Type B pancreatic cell (in vitro differentiated cells): ENCODE measurements around the gene OR6J1. TPM values are rescaled to one million over a fixed set of nuclear protein-coding genes. Genes with fewer than 3 reads are reported as not detected.
A peak's percentile ranks its signal among the peaks of the same experiment; 100 is the strongest.

Experiments
- DNase-seq: peaks from one replicate; pipeline ENCODE4 v3.0.0; 2021; ENCODE audit warnings: mixed read lengths; ENCODE audit not compliant: unreplicated experiment; ENCODE audit errors: extremely low spot score
- H3K27ac Mint-ChIP-seq: 2 replicates; pipeline ENCODE4 v1.8.0; 2021; ENCODE audit warnings: mild to moderate bottlenecking, mixed read lengths
- H3K27me3 Mint-ChIP-seq: 2 replicates; pipeline ENCODE4 v1.8.0; 2021; ENCODE audit warnings: mixed read lengths
- H3K36me3 Mint-ChIP-seq: 2 replicates; pipeline ENCODE4 v1.8.0; 2021; ENCODE audit warnings: mixed read lengths
- H3K4me1 Mint-ChIP-seq: one replicate; pipeline ENCODE4 v1.8.0; 2021; ENCODE audit warnings: mixed read lengths; ENCODE audit not compliant: unreplicated experiment
- H3K4me3 Mint-ChIP-seq: 2 replicates; pipeline ENCODE4 v1.8.0; 2021; ENCODE audit warnings: mild to moderate bottlenecking, mixed read lengths
- H3K9me3 Mint-ChIP-seq: 2 replicates; pipeline ENCODE4 v1.8.0; 2021; ENCODE audit warnings: mixed read lengths
- total RNA-seq: library from RNA; stranded (reverse); gene quantifications from 2 replicates; pipeline ENCODE4 v1.2.1, GENCODE V29; 2021; ENCODE audit warnings: low replicate concordance
- TF ChIP-seq, protein P1 (sequence below): fragments of 200-600 bp; sonication (generic); conservative IDR thresholded peaks from 2 replicates; pipeline ENCODE4 v1.5.0; 2021; ENCODE audit warnings: antibody characterized with exemption, mild to moderate bottlenecking

OR6J1 gene
- total RNA-seq, 1 donor from 2014 or later = not detected

DNA sequence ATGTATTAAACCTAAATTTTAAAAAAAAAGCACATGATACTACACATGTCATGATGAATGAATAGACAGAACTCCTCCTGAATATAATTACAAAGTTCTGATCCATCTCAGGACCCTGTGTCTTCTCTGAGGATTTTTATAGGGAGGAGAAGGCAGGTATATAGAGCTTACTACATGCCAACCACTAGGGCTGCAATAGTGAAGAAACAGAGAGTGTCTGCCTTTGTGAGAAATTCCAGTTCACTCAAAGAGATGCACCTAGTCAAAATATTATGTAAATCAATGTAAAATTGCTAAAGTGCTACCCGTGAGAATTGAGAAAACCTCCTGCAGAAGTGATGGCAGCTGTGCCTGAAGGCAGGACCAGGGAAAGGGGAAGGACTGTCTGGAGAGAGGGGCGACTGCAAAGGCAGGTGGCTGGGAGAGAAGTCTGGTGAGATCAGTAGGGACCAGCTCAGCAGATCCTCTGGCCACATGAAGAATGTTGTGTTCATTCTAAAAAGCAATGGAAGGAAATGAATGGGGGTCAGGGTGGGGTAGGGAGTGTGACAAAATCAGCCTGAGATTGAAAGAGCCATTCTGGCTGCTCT lies 31.0 kb downstream of the OR6J1 start:
- H3K4me3 Mint-ChIP-seq = peak overlapping the region; percentile 75
- no peaks in the 10 kb centered on the region for H3K27me3 Mint-ChIP-seq
- no peak for DNase-seq
- H3K36me3 Mint-ChIP-seq = peaks cover 22% of the 10 kb centered on the region
- peak overlapping the region; percentile 98 for H3K27ac Mint-ChIP-seq
- TF ChIP-seq, protein P1, sequence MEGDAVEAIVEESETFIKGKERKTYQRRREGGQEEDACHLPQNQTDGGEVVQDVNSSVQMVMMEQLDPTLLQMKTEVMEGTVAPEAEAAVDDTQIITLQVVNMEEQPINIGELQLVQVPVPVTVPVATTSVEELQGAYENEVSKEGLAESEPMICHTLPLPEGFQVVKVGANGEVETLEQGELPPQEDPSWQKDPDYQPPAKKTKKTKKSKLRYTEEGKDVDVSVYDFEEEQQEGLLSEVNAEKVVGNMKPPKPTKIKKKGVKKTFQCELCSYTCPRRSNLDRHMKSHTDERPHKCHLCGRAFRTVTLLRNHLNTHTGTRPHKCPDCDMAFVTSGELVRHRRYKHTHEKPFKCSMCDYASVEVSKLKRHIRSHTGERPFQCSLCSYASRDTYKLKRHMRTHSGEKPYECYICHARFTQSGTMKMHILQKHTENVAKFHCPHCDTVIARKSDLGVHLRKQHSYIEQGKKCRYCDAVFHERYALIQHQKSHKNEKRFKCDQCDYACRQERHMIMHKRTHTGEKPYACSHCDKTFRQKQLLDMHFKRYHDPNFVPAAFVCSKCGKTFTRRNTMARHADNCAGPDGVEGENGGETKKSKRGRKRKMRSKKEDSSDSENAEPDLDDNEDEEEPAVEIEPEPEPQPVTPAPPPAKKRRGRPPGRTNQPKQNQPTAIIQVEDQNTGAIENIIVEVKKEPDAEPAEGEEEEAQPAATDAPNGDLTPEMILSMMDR = peak; percentile 34
- H3K9me3 Mint-ChIP-seq = no peaks in the 10 kb centered on the region
- peaks cover 15% of the 10 kb centered on the region for H3K4me1 Mint-ChIP-seq

DNA sequence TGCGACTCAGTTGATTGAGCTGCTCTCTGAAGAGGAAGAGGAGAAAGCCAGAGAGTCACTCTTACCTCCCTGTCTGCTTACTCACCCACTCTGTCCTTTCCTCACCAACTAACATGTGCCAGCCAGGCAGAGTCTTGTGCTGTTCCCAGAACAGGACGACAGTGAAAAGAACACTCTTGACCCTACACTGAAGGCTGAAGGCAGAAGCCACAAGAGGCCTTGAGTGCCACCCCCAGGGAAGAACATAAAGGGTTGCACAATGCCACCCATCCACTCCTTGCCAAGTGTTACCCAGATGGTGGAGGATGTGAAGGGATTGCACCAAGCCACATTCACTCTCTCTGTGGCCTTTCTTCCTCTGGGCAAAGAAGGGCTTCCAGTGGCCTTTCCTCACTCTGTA lies 33.2 kb downstream of the OR6J1 start:
- H3K27ac Mint-ChIP-seq = peak overlapping the region; percentile 39

DNA sequence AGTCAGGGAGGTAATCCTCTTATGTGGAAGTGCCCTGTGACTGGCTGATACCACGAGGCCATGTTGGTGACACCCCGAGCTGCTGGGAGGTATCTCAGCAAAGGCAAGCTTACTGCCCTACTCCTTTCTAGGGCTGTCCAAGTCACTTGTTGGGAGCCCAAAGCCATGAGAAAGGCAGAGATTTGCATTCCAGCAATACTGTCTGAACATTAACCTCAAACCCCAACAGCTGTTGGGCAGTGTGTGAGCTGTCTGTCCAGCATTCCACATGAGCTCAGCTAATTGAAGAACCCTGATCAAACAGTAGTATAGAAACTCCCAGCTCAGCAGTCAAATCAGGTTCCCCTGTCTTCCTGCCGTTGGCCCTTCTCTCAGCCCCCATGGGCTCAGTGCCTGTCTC lies 36.9 kb downstream of the OR6J1 start:
- H3K27ac Mint-ChIP-seq = no peak overlapping the region
- no peaks in the 10 kb centered on the region for H3K9me3 Mint-ChIP-seq
- H3K27me3 Mint-ChIP-seq = no peaks in the 10 kb centered on the region
- H3K36me3 Mint-ChIP-seq = peaks cover 46% of the 10 kb centered on the region
- TF ChIP-seq, protein P1 = no peak
- DNase-seq = no peak
- H3K4me3 Mint-ChIP-seq = no peak overlapping the region
- H3K4me1 Mint-ChIP-seq = peaks cover 9% of the 10 kb centered on the region

More for the DNA sequence above, 33.2 kb downstream of the OR6J1 start:
- no peak overlapping the region for H3K4me3 Mint-ChIP-seq
- H3K27me3 Mint-ChIP-seq = no peaks in the 10 kb centered on the region
- H3K9me3 Mint-ChIP-seq = no peaks in the 10 kb centered on the region
- no peak for DNase-seq
- H3K36me3 Mint-ChIP-seq = peaks cover 32% of the 10 kb centered on the region
- peaks cover 15% of the 10 kb centered on the region for H3K4me1 Mint-ChIP-seq
- TF ChIP-seq, protein P1 = no peak

DNA sequence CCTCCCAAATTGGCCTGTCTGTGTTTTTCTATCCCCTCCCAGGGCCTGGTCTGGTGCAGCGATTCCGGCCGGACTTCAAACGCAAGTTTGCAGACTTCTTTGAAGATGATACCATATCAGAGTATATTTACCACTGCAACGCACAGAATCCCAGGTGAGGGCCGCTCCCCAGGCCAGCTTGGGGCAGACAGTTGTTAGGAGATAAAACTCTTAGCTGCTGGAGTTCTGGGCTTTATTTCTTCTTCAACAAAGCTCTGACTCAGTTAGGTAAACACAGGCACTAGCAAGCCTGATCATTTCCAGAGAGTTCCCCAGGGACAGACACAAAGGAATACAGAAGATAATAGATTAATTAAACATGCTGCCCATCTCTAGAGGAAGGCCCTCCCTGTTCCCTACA lies 37.8 kb downstream of the OR6J1 start:
- Mint-ChIP-seq H3K36me3 (peaks cover 52% of the 10 kb centered on the region), H3K27me3 (no peaks in the 10 kb centered on the region), H3K27ac (no peak overlapping the region), H3K4me3 (no peak overlapping the region), H3K9me3 (no peaks in the 10 kb centered on the region), H3K4me1 (peaks cover 13% of the 10 kb centered on the region)
- DNase-seq = no peak
- TF ChIP-seq, protein P1 = no peak

DNA sequence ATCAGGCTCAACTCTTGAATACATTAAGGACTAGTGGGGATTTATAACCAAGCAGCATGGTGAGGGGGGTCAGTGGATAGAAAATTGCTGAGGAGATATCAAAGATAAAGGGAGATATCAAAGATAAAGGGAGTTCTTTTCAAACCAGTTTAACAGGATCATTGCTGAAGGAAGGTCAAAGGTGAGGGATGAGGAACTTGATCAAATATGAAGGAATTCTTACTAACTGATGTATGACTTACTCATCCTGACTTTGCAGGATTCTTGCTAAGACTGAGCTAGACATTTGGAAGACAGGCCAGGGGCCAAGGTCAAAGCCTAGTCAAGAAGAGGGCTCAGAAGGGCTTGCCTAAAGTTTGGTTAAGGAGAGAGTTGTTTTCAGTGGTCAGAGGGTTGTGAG lies 41.3 kb downstream of the OR6J1 start:
- peaks cover 35% of the 10 kb centered on the region for H3K36me3 Mint-ChIP-seq
- H3K4me3 Mint-ChIP-seq = no peak overlapping the region
- no peaks in the 10 kb centered on the region for H3K27me3 Mint-ChIP-seq
- no peak for DNase-seq
- H3K4me1 Mint-ChIP-seq = peaks cover 32% of the 10 kb centered on the region
- H3K27ac Mint-ChIP-seq = peak overlapping the region; percentile 92
- H3K9me3 Mint-ChIP-seq = no peaks in the 10 kb centered on the region
- TF ChIP-seq, protein P1 = no peak
